KMS-11 (cell line): ENCODE measurements around the gene TCF4.

Experiments
- H2AFZ ChIP-seq: fragments of 200-600 bp; sonication (generic); 2 replicates; pipeline ENCODE4 v1.6.1; 2016; ENCODE audit warnings: antibody characterized with exemption, mixed run types, low read depth
- H3K27ac ChIP-seq: fragments of 200-600 bp; sonication (generic); 2 replicates; pipeline ENCODE4 v1.6.1; 2016; ENCODE audit warnings: mild to moderate bottlenecking, mixed run types
- H3K27me3 ChIP-seq: fragments of 200-600 bp; sonication (generic); 2 replicates; pipeline ENCODE4 v1.6.1; 2017; ENCODE audit warnings: mild to moderate bottlenecking, low read depth, mixed run types, moderate library complexity; ENCODE audit not compliant: insufficient read depth
- H3K36me3 ChIP-seq: fragments of 200-600 bp; sonication (generic); 2 replicates; pipeline ENCODE4 v1.6.1; 2017; ENCODE audit warnings: mild to moderate bottlenecking, mixed run types; ENCODE audit not compliant: insufficient read depth
- H3K4me1 ChIP-seq: fragments of 200-600 bp; sonication (generic); 2 replicates; pipeline ENCODE4 v1.6.1; 2016; ENCODE audit warnings: mild to moderate bottlenecking, low read depth, mixed run types; ENCODE audit not compliant: poor library complexity, severe bottlenecking
- H3K4me2 ChIP-seq: fragments of 200-600 bp; sonication (generic); 2 replicates; pipeline ENCODE4 v1.7.0; 2016; ENCODE audit warnings: mild to moderate bottlenecking, mixed run types
- H3K4me3 ChIP-seq: fragments of 200-600 bp; sonication (generic); IDR thresholded peaks from 2 replicates; pipeline ENCODE4 v1.6.1; 2017; ENCODE audit warnings: low read depth, low read length, mixed read lengths; ENCODE audit not compliant: insufficient read depth
- H3K79me2 ChIP-seq: fragments of 200-600 bp; sonication (generic); 2 replicates; pipeline ENCODE4 v1.6.1; 2016; ENCODE audit warnings: low read depth, mixed run types; ENCODE audit not compliant: insufficient read depth
- H3K9ac ChIP-seq: fragments of 200-600 bp; sonication (generic); 2 replicates; pipeline ENCODE4 v1.6.1; 2016; ENCODE audit warnings: mild to moderate bottlenecking, mixed run types
- H4K20me1 ChIP-seq: fragments of 200-600 bp; sonication (generic); 2 replicates; pipeline ENCODE4 v1.6.1; 2016; ENCODE audit warnings: mild to moderate bottlenecking, mixed run types; ENCODE audit not compliant: insufficient read depth
- CTCF ChIP-seq: fragments of 200-600 bp; sonication (generic); conservative IDR thresholded peaks from 2 replicates; pipeline ENCODE4 v1.6.1; 2017; ENCODE audit warnings: low read depth, mild to moderate bottlenecking, antibody characterized with exemption, low read length, moderate library complexity, mixed read lengths

Gene TCF4

DNA sequence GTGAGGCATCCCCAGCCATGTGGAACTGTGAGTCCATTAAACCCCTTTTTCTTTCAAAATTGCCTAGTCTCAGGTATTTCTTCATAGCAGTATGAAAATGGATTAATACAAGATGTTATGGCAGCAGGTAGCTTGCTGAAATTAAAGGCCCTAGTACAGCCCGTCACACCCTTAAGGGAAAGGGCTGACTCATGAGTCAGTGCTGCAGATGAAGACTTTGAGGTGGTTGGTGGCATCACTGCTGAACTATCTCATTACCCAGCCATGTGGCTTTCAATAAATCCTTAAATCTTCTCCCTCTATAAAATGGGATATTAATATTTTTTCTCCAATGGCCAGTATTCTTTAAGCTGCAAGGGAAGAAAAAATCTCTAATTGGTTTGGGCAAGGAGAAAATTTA lies 402.6 kb downstream of the TCF4 start:
- no peaks in the 10 kb centered on the region for H4K20me1 ChIP-seq
- H3K79me2 ChIP-seq: no peaks in the 10 kb centered on the region
- no peak overlapping the region for H3K4me2 ChIP-seq
- H3K36me3 ChIP-seq: no peaks in the 10 kb centered on the region
- no peak overlapping the region for H3K9ac ChIP-seq
- no peak overlapping the region for H2AFZ ChIP-seq
- H3K4me3 ChIP-seq: no peak overlapping the region
- TF ChIP-seq CTCF: no peak
- H3K27ac ChIP-seq: no peak overlapping the region
- H3K27me3 ChIP-seq: no peaks in the 10 kb centered on the region
- no peaks in the 10 kb centered on the region for H3K4me1 ChIP-seq

DNA sequence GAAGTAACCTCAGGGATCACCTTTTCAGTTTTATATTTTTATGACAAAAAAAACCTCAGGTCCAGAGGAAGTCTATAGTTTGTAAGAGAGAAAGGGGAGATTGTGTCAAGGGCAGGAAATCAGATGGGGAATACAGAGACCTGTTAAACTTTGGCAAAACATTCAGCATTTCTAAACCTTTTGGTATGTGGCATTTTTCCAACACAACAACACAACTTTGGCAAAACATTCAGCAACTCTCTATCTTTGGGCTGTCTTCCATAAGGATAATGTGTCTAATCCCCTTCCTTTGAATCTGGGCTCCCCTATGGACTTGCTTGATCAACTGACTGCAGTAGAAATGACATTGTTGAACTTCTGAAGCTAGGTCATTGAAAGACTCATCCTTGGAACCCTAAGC lies 408.2 kb downstream of the TCF4 start:
- no peaks in the 10 kb centered on the region for H3K4me1 ChIP-seq
- no peak overlapping the region for H3K4me2 ChIP-seq
- no peaks in the 10 kb centered on the region for H3K36me3 ChIP-seq
- no peak overlapping the region for H3K9ac ChIP-seq
- H3K4me3 ChIP-seq: no peak overlapping the region
- H3K27ac ChIP-seq: no peak overlapping the region
- no peaks in the 10 kb centered on the region for H3K79me2 ChIP-seq
- no peaks in the 10 kb centered on the region for H3K27me3 ChIP-seq
- H4K20me1 ChIP-seq: no peaks in the 10 kb centered on the region
- no peak for TF ChIP-seq CTCF
- H2AFZ ChIP-seq: no peak overlapping the region

GRCh38 chr18:55179425-55179824 lies 408.6 kb downstream of the TCF4 start:
- Histone ChIP-seq H3K4me2 (no peak overlapping the region), H2AFZ (no peak overlapping the region)

DNA sequence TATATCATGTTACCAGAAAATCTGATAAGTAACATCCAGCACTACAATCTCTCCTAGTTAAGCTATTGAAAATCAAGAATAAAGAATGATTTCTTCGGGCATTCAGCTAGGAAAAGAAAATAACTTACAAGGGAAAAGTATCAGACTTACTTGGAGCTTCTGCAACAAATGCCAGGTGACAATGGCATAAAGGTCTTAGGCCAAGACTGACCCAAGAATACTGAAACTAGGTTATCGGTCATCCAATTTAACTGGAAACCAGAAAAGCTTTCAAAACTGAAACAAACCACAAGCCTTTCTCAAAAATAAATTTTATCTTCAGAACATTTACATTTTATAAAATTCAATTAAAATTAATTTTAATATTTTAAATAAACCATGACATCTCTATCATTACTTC lies 414.7 kb downstream of the TCF4 start:
- Histone ChIP-seq H2AFZ (no peak overlapping the region), H3K36me3 (no peaks in the 10 kb centered on the region), H3K4me3 (no peak overlapping the region), H3K79me2 (no peaks in the 10 kb centered on the region), H3K4me1 (no peaks in the 10 kb centered on the region), H3K27me3 (no peaks in the 10 kb centered on the region), H3K4me2 (no peak overlapping the region), H3K27ac (no peak overlapping the region), H3K9ac (no peak overlapping the region), H4K20me1 (no peaks in the 10 kb centered on the region)
- no peak for TF ChIP-seq CTCF

More at GRCh38 chr18:55179425-55179824, 408.6 kb downstream of the TCF4 start:
- Histone ChIP-seq H3K36me3 (no peaks in the 10 kb centered on the region), H3K4me1 (no peaks in the 10 kb centered on the region), H3K27ac (no peak overlapping the region), H4K20me1 (no peaks in the 10 kb centered on the region), H3K79me2 (no peaks in the 10 kb centered on the region), H3K27me3 (no peaks in the 10 kb centered on the region), H3K9ac (no peak overlapping the region), H3K4me3 (no peak overlapping the region)
- TF ChIP-seq CTCF: no peak
